Stimulated activated CD8-positive, alpha-beta memory T cell treated with anti-CD3 and anti-CD28 coated beads, Interleukin-15, amount 100 ng/mL, for 1 hour (primary cell): ENCODE results near the gene IGLON5.

Source experiments
- DNase-seq: peaks from one replicate; pipeline ENCODE4 v3.0.0-alpha.2; 2020; ENCODE audit warnings: low read depth

IGLON5 gene

GRCh38 chr19:51317968-51318367, 6.5 kb downstream of the IGLON5 start:
- DNase-seq = no peak

- DNase-seq = no peak
Observed at GRCh38 chr19:51318687-51319648, 7.5 kb downstream of the IGLON5 start.

GRCh38 chr19:51319649-51320279, 8.3 kb downstream of the IGLON5 start:
- no peak for DNase-seq

- no peak for DNase-seq
Observed at GRCh38 chr19:51320280-51320657, 8.8 kb downstream of the IGLON5 start.

GRCh38 chr19:51321799-51322198, 10.4 kb downstream of the IGLON5 start:
- no peak for DNase-seq

GRCh38 chr19:51323481-51324166, 12.2 kb downstream of the IGLON5 start:
- DNase-seq = no peak

GRCh38 chr19:51324167-51324481, 12.7 kb downstream of the IGLON5 start:
- DNase-seq = no peak

- DNase-seq = no peak
Observed at GRCh38 chr19:51325161-51325976, 13.9 kb downstream of the IGLON5 start.

- no peak for DNase-seq
Observed at GRCh38 chr19:51326216-51327065, 15.0 kb downstream of the IGLON5 start.

GRCh38 chr19:51327066-51328001, 15.9 kb downstream of the IGLON5 start:
- DNase-seq = no peak

GRCh38 chr19:51329411-51329810, 18.0 kb downstream of the IGLON5 start:
- DNase-seq = no peak

- no peak for DNase-seq
Observed at GRCh38 chr19:51330366-51330765, 18.9 kb downstream of the IGLON5 start.

GRCh38 chr19:51331193-51331592, 19.7 kb downstream of the IGLON5 start:
- DNase-seq = no peak

- DNase-seq = no peak
Observed at GRCh38 chr19:51331716-51332115, 20.3 kb downstream of the IGLON5 start.

GRCh38 chr19:51333836-51334460, 22.5 kb downstream of the IGLON5 start:
- no peak for DNase-seq

GRCh38 chr19:51337141-51337860, 25.9 kb downstream of the IGLON5 start:
- no peak for DNase-seq

GRCh38 chr19:51337861-51338562, 26.6 kb downstream of the IGLON5 start:
- DNase-seq = no peak
